HCT116 (cell line): ENCODE results near the gene ESR2.

Experiments
- CEBPB ChIP-seq: IDR thresholded peaks from 2 replicates; pipeline ENCODE4 v1.6.1; 2012; ENCODE audit warnings: low read depth
- EZH2 ChIP-seq: fragments of 200-600 bp; sonication (generic); IDR thresholded peaks from 2 replicates; pipeline ENCODE4 v1.6.1; 2017; ENCODE audit warnings: antibody characterized with exemption, mixed run types
- EZH2phosphoT487 ChIP-seq: fragments of 200-600 bp; IDR thresholded peaks from 2 replicates; pipeline ENCODE4 v1.6.1; 2018; ENCODE audit warnings: antibody characterized with exemption, borderline replicate concordance
- JUND ChIP-seq: IDR thresholded peaks from 2 replicates; pipeline ENCODE4 v1.6.1; 2012
- MAX ChIP-seq: IDR thresholded peaks from 2 replicates; pipeline ENCODE4 v1.6.1; 2012
- POLR2A ChIP-seq: IDR thresholded peaks from 2 replicates; pipeline ENCODE4 v1.7.0; 2011; ENCODE audit warnings: borderline replicate concordance; ENCODE audit not compliant: insufficient read depth, insufficient read length; ENCODE audit errors: extremely low read depth
- POLR2AphosphoS5 ChIP-seq: IDR thresholded peaks from 2 replicates; pipeline ENCODE4 v1.6.1; 2011; ENCODE audit warnings: mild to moderate bottlenecking, low read depth, low read length, moderate library complexity
- RAD21 ChIP-seq: IDR thresholded peaks from 2 replicates; pipeline ENCODE4 v1.6.1; 2012; ENCODE audit warnings: low read depth, mild to moderate bottlenecking
- REST ChIP-seq: IDR thresholded peaks from 2 replicates; pipeline ENCODE4 v1.6.1; 2012; ENCODE audit warnings: low read depth
- YY1 ChIP-seq: IDR thresholded peaks from 2 replicates; pipeline ENCODE4 v1.6.1; 2011; ENCODE audit warnings: low read length, low read depth, moderate library complexity, mild to moderate bottlenecking; ENCODE audit not compliant: insufficient replicate concordance; ENCODE audit errors: extremely low read depth
- ZNF274 ChIP-seq: fragments of 200-500 bp; sonication (Bioruptor generic); IDR thresholded peaks from 2 replicates; pipeline ENCODE4 v1.6.1; 2014; ENCODE audit warnings: mild to moderate bottlenecking, low read depth, low read length, inconsistent platforms
- TF ChIP-seq, protein P1 (sequence below), 3 experiments: fragments of 200-600 bp in 1 of 3; sonication (generic) in 1 of 3; IDR thresholded peaks in 2 of 3; conservative IDR thresholded peaks in 1 of 3; 2 replicates each; pipeline ENCODE4 v1.5.1; 2012 to 2017; ENCODE audit warnings: low read depth in 2 of 3, low read length in 2 of 3, antibody characterized with exemption in 1 of 3, borderline replicate concordance in 1 of 3, control low read depth in 1 of 3, mild to moderate bottlenecking in 1 of 3, mixed read lengths in 1 of 3, mixed run types in 1 of 3, moderate library complexity in 1 of 3; ENCODE audit not compliant: insufficient read depth in 1 of 3

DNA sequence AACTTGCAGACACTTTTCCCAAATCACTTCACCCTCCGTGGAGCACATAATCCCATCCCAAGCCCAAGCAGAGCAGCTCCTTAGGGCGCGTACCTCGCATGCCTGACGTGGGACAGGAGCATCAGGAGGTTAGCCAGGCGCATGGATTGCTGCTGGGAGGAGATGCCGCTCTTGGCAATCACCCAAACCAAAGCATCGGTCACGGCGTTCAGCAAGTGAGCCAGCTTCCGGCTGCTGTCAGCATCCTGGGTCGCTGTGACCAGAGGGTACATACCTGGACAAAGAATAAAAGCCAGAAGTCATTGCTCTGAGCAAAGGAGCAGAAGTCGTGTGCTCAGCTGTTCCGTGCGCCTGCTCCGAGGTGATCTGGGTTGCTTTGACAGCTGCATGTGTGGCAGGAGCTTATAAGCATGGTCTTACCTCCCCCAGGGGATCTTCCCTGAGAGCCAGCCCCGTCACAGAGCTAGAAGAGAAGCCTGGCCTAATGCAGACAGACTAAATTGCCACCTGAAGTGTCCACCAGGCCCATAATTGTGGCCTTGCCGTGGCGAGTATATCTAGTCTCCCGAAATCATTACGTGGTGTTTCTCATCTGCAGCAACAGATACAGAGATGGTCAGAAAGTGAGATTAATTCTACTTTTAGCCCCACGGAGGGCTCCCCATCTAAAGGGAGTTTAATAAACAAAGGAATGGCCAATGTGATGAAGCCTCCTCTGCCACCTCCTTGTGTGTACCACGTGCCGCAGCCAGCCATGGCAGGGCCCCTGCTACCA, 59.1 kb downstream of the ESR2 start:
- TF ChIP-seq POLR2A (no peak), POLR2AphosphoS5 (no peak), EZH2 (no peak), EZH2phosphoT487 (no peak), REST (no peak), MAX (no peak), ZNF274 (no peak), YY1 (no peak), CEBPB (no peak), JUND (no peak), RAD21 (no peak)
- TF ChIP-seq, protein P1, sequence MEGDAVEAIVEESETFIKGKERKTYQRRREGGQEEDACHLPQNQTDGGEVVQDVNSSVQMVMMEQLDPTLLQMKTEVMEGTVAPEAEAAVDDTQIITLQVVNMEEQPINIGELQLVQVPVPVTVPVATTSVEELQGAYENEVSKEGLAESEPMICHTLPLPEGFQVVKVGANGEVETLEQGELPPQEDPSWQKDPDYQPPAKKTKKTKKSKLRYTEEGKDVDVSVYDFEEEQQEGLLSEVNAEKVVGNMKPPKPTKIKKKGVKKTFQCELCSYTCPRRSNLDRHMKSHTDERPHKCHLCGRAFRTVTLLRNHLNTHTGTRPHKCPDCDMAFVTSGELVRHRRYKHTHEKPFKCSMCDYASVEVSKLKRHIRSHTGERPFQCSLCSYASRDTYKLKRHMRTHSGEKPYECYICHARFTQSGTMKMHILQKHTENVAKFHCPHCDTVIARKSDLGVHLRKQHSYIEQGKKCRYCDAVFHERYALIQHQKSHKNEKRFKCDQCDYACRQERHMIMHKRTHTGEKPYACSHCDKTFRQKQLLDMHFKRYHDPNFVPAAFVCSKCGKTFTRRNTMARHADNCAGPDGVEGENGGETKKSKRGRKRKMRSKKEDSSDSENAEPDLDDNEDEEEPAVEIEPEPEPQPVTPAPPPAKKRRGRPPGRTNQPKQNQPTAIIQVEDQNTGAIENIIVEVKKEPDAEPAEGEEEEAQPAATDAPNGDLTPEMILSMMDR (IDR thresholded peaks at IDR 0.05 in 2 of 3, conservative IDR thresholded peaks at IDR 0.05 in 1 of 3; ENCODE audit: borderline replicate concordance in 1 of 3, insufficient read depth in 1 of 3, low read depth in 2 of 3, low read length in 2 of 3), result no peak
